C4-2B (cell line): ENCODE measurements around the gene CSTPP1.

ENCODE experiments used
- CTCF ChIP-seq: fragments of 450-650 bp; conservative IDR thresholded peaks from 2 replicates; pipeline ENCODE4 v1.5.1; 2017; ENCODE audit warnings: mild to moderate bottlenecking
- ZFX ChIP-seq: fragments of 450-650 bp; IDR thresholded peaks from 2 replicates; pipeline ENCODE4 v1.6.1; 2017

DNA sequence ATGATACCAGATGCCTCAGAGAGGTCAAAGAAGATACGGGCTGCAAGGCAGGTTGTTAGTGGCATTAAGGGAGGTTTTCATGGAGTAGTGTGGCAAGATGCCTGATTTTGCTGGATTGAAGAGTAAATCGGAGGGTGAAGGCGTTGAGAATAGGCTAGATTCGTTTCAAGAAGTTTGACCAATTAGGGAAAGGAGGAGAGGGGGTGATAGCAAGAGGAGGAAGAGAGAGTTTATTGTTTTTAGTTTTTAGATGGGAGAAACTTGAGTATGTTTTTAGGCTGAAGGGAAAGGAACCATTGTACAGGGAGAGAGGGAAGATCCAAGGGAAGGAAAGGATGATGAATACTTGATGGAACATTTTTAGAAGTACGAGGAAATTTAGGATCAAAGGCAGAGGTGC, 16.5 kb downstream of the CSTPP1 start:
- no peak for TF ChIP-seq CTCF
- no peak for TF ChIP-seq ZFX
